Measurements from ENCODE around the gene LMAN1L. TPM values are rescaled to one million over a fixed set of nuclear protein-coding genes. Genes with fewer than 3 reads are reported as not detected.

The LMAN1L gene
- total RNA-seq, 1 experiment from 2014 or later: not detected

- Histone ChIP-seq H3K23ac (ENCODE audit: insufficient read length, low read depth, low read length) (no peak overlapping the region), H3K56ac (ENCODE audit: insufficient read length, low read depth, low read length) (no peak overlapping the region), H4K8ac (replicated peaks; ENCODE audit: insufficient read length, low read depth, low read length) (no peak overlapping the region), H2BK120ac (ENCODE audit: low read depth, low read length, poor library complexity, severe bottlenecking) (no peak overlapping the region), H3K4ac (ENCODE audit: low read depth, low read length) (no peak overlapping the region), H3K4me2 (ENCODE audit: insufficient read depth, insufficient read length, low read length) (no peak overlapping the region), H4K5ac (ENCODE audit: insufficient read length, low read depth, low read length) (no peak overlapping the region), H3K18ac (ENCODE audit: insufficient read length, low read depth, low read length) (no peak overlapping the region), H3K79me1 (ENCODE audit: insufficient read depth, low read depth, low read length, poor library complexity, severe bottlenecking) (no peaks in the 10 kb centered on the region), H2BK20ac (ENCODE audit: low read depth, low read length, poor library complexity, severe bottlenecking) (no peak overlapping the region), H3K27ac (ENCODE audit: insufficient read length, low read depth, low read length) (no peak overlapping the region), H3K9ac (ENCODE audit: extremely low read depth, insufficient read length, low read length) (no peak overlapping the region), H4K20me1 (ENCODE audit: control insufficient read depth, insufficient read depth, insufficient read length) (no peaks in the 10 kb centered on the region), H3K9me3 (ENCODE audit: control insufficient read depth, low read depth, low read length) (no peaks in the 10 kb centered on the region), H3K4me1 (ENCODE audit: insufficient read depth, low read length) (no peaks in the 10 kb centered on the region), H3K14ac (ENCODE audit: insufficient read depth, low read length) (no peak overlapping the region), H3T11ph (ENCODE audit: low read length) (no peak overlapping the region), H2BK15ac (ENCODE audit: low read depth, low read length) (no peak overlapping the region), H3K23me2 (ENCODE audit: insufficient read length, low read depth, low read length, poor library complexity, severe bottlenecking) (no peaks in the 10 kb centered on the region), H2BK12ac (ENCODE audit: insufficient read length, low read depth, low read length) (no peak overlapping the region), H2AFZ (ENCODE audit: low read length) (no peak overlapping the region), H3K27me3 (ENCODE audit: insufficient read depth, low read length) (peaks cover 10% of the 10 kb centered on the region; the same call in 1 of the 2 replicates), H4K91ac (ENCODE audit: insufficient read length, low read depth, low read length) (no peak overlapping the region), H2AK5ac (ENCODE audit: insufficient read length, low read length) (no peak overlapping the region), H2BK5ac (ENCODE audit: insufficient read length, low read length) (no peak overlapping the region), H3K79me2 (ENCODE audit: insufficient read depth, low read length) (no peaks in the 10 kb centered on the region)
- no peak for DNase-seq
- H3K4me3 Mint-ChIP-seq: no peak overlapping the region
- peaks cover 4 to 29% of the 10 kb centered on the region in 2 experiments; a peak in 3 of 4 replicates for H3K4me1 Mint-ChIP-seq
- no peaks in the 10 kb centered on the region for H3K9me3 Mint-ChIP-seq
- peaks cover 68% of the 10 kb centered on the region for H3K27me3 Mint-ChIP-seq (ENCODE audit: low read depth)
- WGBS (ENCODE audit: extremely low coverage, insufficient read length, low lambda C conversion rate): no CpG with 5 or more reads among the region's 5 CpGs
- H3K27ac Mint-ChIP-seq: no peak overlapping the region
- TF ChIP-seq CTCF (conservative IDR thresholded peaks at IDR 0.05): no peak
- H3K36me3 Mint-ChIP-seq (ENCODE audit: insufficient read depth in 1 of 3, low read depth in 3 of 3): no peaks in the 10 kb centered on the region
Measured at GRCh38 chr15:74827614-74828013, 15.0 kb downstream of the LMAN1L start.

Measured in H9 (cell line).